ENCODE measurements around the gene HTT. TPM values are rescaled to one million over a fixed set of nuclear protein-coding genes. Genes with fewer than 3 reads are reported as not detected.

Gene HTT
- total RNA-seq, 4 donors from 2014 or later: 49.6 to 155 (median 83.1) TPM

- intact Hi-C loops (cut with DNase I): no loop called here
- Histone ChIP-seq H3K36me3 (no peaks in the 10 kb centered on the region), H3K4me3 (replicated peaks in 1 of 3) (no peak overlapping the region), H3K27me3 (no peaks in the 10 kb centered on the region), H3K4me1 (no peaks in the 10 kb centered on the region), H3K9me3 (no peaks in the 10 kb centered on the region), H3K27ac (no peak overlapping the region)
- 94 to 98% methylated on average over 2 of the region's 2 CpGs for WGBS, 2 donors
- no peak for TF ChIP-seq POLR2A (IDR thresholded peaks at IDR 0.05)
- no peak for TF ChIP-seq CTCF (IDR thresholded peaks at IDR 0.05)
- no peak for DNase-seq
Observed at GRCh38 chr4:3054169-3054759, 20.2 kb upstream of the HTT start.

- TF ChIP-seq CTCF (IDR thresholded peaks at IDR 0.05): no peak
- TF ChIP-seq POLR2A (IDR thresholded peaks at IDR 0.05): no peak
- H3K4me3 ChIP-seq (replicated peaks in 1 of 3): no peak overlapping the region
- DNase-seq: no peak
- no peaks in the 10 kb centered on the region for H3K36me3 ChIP-seq
- H3K4me1 ChIP-seq: no peaks in the 10 kb centered on the region
- H3K27me3 ChIP-seq: no peaks in the 10 kb centered on the region
- no peak overlapping the region for H3K27ac ChIP-seq
- 91 to 95% methylated on average over 6 of the region's 6 CpGs for WGBS, 2 donors
- intact Hi-C loops (cut with DNase I): no loop called here
- H3K9me3 ChIP-seq: no peaks in the 10 kb centered on the region
Observed at GRCh38 chr4:3059943-3060342, 14.5 kb upstream of the HTT start.

- no peaks in the 10 kb centered on the region for H3K9me3 ChIP-seq
- no peak overlapping the region for H3K4me3 ChIP-seq (replicated peaks in 1 of 3)
- H3K4me1 ChIP-seq: no peaks in the 10 kb centered on the region
- WGBS, 2 donors: 93 to 96% methylated on average over 6 of the region's 6 CpGs
- no peak overlapping the region for H3K27ac ChIP-seq
- no peak for DNase-seq
- H3K36me3 ChIP-seq: no peaks in the 10 kb centered on the region
- H3K27me3 ChIP-seq: no peaks in the 10 kb centered on the region
- intact Hi-C loops (cut with DNase I): no loop called here
- TF ChIP-seq CTCF (IDR thresholded peaks at IDR 0.05): no peak
- TF ChIP-seq POLR2A (IDR thresholded peaks at IDR 0.05): no peak
Observed at GRCh38 chr4:3060946-3061345, 13.5 kb upstream of the HTT start.

GRCh38 chr4:3062471-3062870, 12.0 kb upstream of the HTT start:
- Histone ChIP-seq H3K9me3 (no peaks in the 10 kb centered on the region), H3K27me3 (no peaks in the 10 kb centered on the region), H3K27ac (no peak overlapping the region), H3K36me3 (no peaks in the 10 kb centered on the region), H3K4me1 (no peaks in the 10 kb centered on the region), H3K4me3 (replicated peaks in 1 of 3) (no peak overlapping the region)
- 89% methylated on average over 12 of the region's 12 CpGs for WGBS, 2 donors
- TF ChIP-seq POLR2A (IDR thresholded peaks at IDR 0.05) (no peak), CTCF (IDR thresholded peaks at IDR 0.05) (no peak)
- no peak for DNase-seq
- intact Hi-C loops (cut with DNase I): no loop called here

- Histone ChIP-seq H3K36me3 (no peaks in the 10 kb centered on the region), H3K9me3 (no peaks in the 10 kb centered on the region), H3K27ac (no peak overlapping the region), H3K27me3 (no peaks in the 10 kb centered on the region), H3K4me1 (no peaks in the 10 kb centered on the region), H3K4me3 (replicated peaks in 1 of 3) (no peak overlapping the region)
- WGBS, 2 donors: 91 to 96% methylated on average over 3 of the region's 3 CpGs
- no peak for DNase-seq
- TF ChIP-seq CTCF (IDR thresholded peaks at IDR 0.05): no peak
- TF ChIP-seq POLR2A (IDR thresholded peaks at IDR 0.05): no peak
- intact Hi-C loops (cut with DNase I): no loop called here
Observed at GRCh38 chr4:3065551-3065950, 8.9 kb upstream of the HTT start.
